Glomerular visceral epithelial cell (primary cell): ENCODE results near the gene CRX.
"Not testable (repeated sequence)": the region's sequence is repeated elsewhere in the genome, so short reads cannot be mapped to it uniquely, and the experiment has no call there.

ENCODE experiments used
- DNase-seq: peaks from one replicate; pipeline ENCODE4 v3.0.0-alpha.2; 2016; ENCODE audit errors: extremely low spot score

The CRX gene

GRCh38 chr19:47803671-47804070 lies 18.1 kb upstream of the CRX start:
- DNase-seq = not testable (repeated sequence)

GRCh38 chr19:47804451-47804850 lies 17.3 kb upstream of the CRX start, which contains the start of gene TPRX1:
TPRX1 (minus strand) TSS chr19:47804551; CDS start chr19:47804539, 12 bp downstream.
- DNase-seq = not testable (repeated sequence)

- no peak for DNase-seq
These were observed 16.4 kb upstream of the CRX start for GRCh38 chr19:47805313-47805712.

GRCh38 chr19:47806435-47806834 lies 15.3 kb upstream of the CRX start:
- no peak for DNase-seq

GRCh38 chr19:47813304-47813994 lies 8.3 kb upstream of the CRX start:
- peak; percentile 65 for DNase-seq

- no peak for DNase-seq
These were observed 7.8 kb upstream of the CRX start for GRCh38 chr19:47813995-47814328.

GRCh38 chr19:47816270-47816669 lies 5.5 kb upstream of the CRX start:
- not testable (repeated sequence) for DNase-seq

GRCh38 chr19:47818221-47818620 lies 3.5 kb upstream of the CRX start:
- not testable (repeated sequence) for DNase-seq

- DNase-seq = no peak
These were observed 1.9 kb upstream of the CRX start for GRCh38 chr19:47819858-47820257.

GRCh38 chr19:47820410-47820809 lies 1.3 kb upstream of the CRX start:
- no peak for DNase-seq

- DNase-seq = no peak
These were observed 2.7 kb downstream of the CRX start for GRCh38 chr19:47824396-47824795.

- DNase-seq = no peak
These were observed 5.1 kb downstream of the CRX start for GRCh38 chr19:47826800-47827199.

- DNase-seq = no peak
These were observed 11.0 kb downstream of the CRX start for GRCh38 chr19:47832723-47833122.

- no peak for DNase-seq
These were observed 14.3 kb downstream of the CRX start for GRCh38 chr19:47836038-47836437.

GRCh38 chr19:47839411-47839810 lies 17.7 kb downstream of the CRX start:
- DNase-seq = no peak

- no peak for DNase-seq
These were observed 18.2 kb downstream of the CRX start for GRCh38 chr19:47839913-47840312.

GRCh38 chr19:47842941-47843340 lies 21.2 kb downstream of the CRX start:
- DNase-seq = no peak

GRCh38 chr19:47848425-47848822 lies 26.7 kb downstream of the CRX start:
- DNase-seq = no peak

GRCh38 chr19:47848823-47849473 lies 27.2 kb downstream of the CRX start:
- no peak for DNase-seq

- DNase-seq = no peak
These were observed 31.3 kb downstream of the CRX start for GRCh38 chr19:47853003-47853402.

- DNase-seq = no peak
These were observed 32.7 kb downstream of the CRX start for GRCh38 chr19:47854459-47854858.

- DNase-seq = not testable (repeated sequence)
These were observed 36.5 kb downstream of the CRX start for GRCh38 chr19:47858231-47858630.

GRCh38 chr19:47858646-47859285 lies 37.0 kb downstream of the CRX start, which contains the start of gene TPRX2:
TPRX2 (plus strand) TSS chr19:47859235; CDS start chr19:47859247, 12 bp downstream.
- not testable (repeated sequence) for DNase-seq
